GM23248 (cell line): Measurements from ENCODE around the gene LUC7L. TPM values are rescaled to one million over a fixed set of nuclear protein-coding genes. Genes with fewer than 3 reads are reported as not detected.

Source experiments
- DNase-seq: peaks from one replicate; pipeline ENCODE4 v3.0.0-alpha.2; 2015
- H2AFZ ChIP-seq: fragments of 200-600 bp; sonication (generic); 2 replicates; pipeline ENCODE4 v1.6.1; 2016; ENCODE audit warnings: antibody characterized with exemption
- H3F3A ChIP-seq: fragments of 200-600 bp; sonication (generic); 2 replicates; pipeline ENCODE4 v1.6.1; 2016; ENCODE audit warnings: mild to moderate bottlenecking, antibody characterized with exemption, mixed run types; ENCODE audit not compliant: insufficient read depth
- H3K27ac ChIP-seq: fragments of 200-600 bp; sonication (generic); 2 replicates; pipeline ENCODE4 v1.5.1; 2016; ENCODE audit warnings: mild to moderate bottlenecking
- H3K27me3 ChIP-seq: fragments of 200-600 bp; sonication (generic); replicated peaks from 2 replicates; pipeline ENCODE4 v1.6.1; 2016; ENCODE audit warnings: mild to moderate bottlenecking; ENCODE audit not compliant: insufficient read depth
- H3K36me3 ChIP-seq: fragments of 200-600 bp; sonication (generic); 2 replicates; pipeline ENCODE4 v1.6.1; 2016; ENCODE audit warnings: low read depth, mild to moderate bottlenecking
- H3K4me1 ChIP-seq: fragments of 200-600 bp; sonication (generic); 2 replicates; pipeline ENCODE4 v1.6.1; 2016; ENCODE audit warnings: mild to moderate bottlenecking; ENCODE audit not compliant: insufficient read depth
- H3K4me2 ChIP-seq: fragments of 200-600 bp; sonication (generic); one replicate; pipeline ENCODE4 v1.6.1; 2016; ENCODE audit warnings: mild to moderate bottlenecking; ENCODE audit not compliant: unreplicated experiment
- H3K4me3 ChIP-seq: fragments of 200-600 bp; sonication (generic); 2 replicates; pipeline ENCODE4 v1.5.1; 2016; ENCODE audit warnings: mild to moderate bottlenecking
- H3K79me2 ChIP-seq: fragments of 200-600 bp; sonication (generic); 2 replicates; pipeline ENCODE4 v1.6.1; 2016; ENCODE audit warnings: mild to moderate bottlenecking; ENCODE audit not compliant: insufficient read depth
- H3K9ac ChIP-seq: fragments of 200-600 bp; sonication (generic); 2 replicates; pipeline ENCODE4 v1.6.1; 2016; ENCODE audit warnings: mild to moderate bottlenecking
- H3K9me2 ChIP-seq: fragments of 200-600 bp; sonication (generic); 2 replicates; pipeline ENCODE4 v1.6.1; 2016; ENCODE audit warnings: mixed run types, mild to moderate bottlenecking, moderate library complexity; ENCODE audit not compliant: insufficient read depth
- H3K9me3 ChIP-seq: fragments of 200-600 bp; sonication (generic); one replicate; pipeline ENCODE4 v1.6.1; 2017; ENCODE audit warnings: low read depth
- H4K20me1 ChIP-seq: fragments of 200-600 bp; sonication (generic); 2 replicates; pipeline ENCODE4 v1.6.0; 2016; ENCODE audit not compliant: insufficient read depth
- EZH2 ChIP-seq: fragments of 200-600 bp; sonication (generic); IDR thresholded peaks from 2 replicates; pipeline ENCODE4 v1.6.1; 2018; ENCODE audit warnings: antibody characterized with exemption, mild to moderate bottlenecking; ENCODE audit not compliant: insufficient read depth, poor library complexity, severe bottlenecking
- EZH2phosphoT487 ChIP-seq: fragments of 200-600 bp; sonication (generic); IDR thresholded peaks from 2 replicates; pipeline ENCODE4 v1.6.1; 2018; ENCODE audit warnings: antibody characterized with exemption, moderate library complexity, mild to moderate bottlenecking, low read depth; ENCODE audit not compliant: insufficient read depth
- WGBS, 2 experiments: methylation state at CpG; one replicate each; pipeline ENCODE4 v1.1.6; 2015 to 2017; ENCODE audit warnings: low lambda C conversion rate in 2 of 2, low coverage in 1 of 2; ENCODE audit errors: missing lambda C conversion rate in 2 of 2; 5-methylcytosine and 5-hydroxymethylcytosine counted together
- in situ Hi-C: fragments of 300-500 bp; cut with MboI; formaldehyde crosslinking; loops from 2 replicates; pipeline ENCODE4 v1.15.0; 2020
- polyA plus RNA-seq: library from polyadenylated mRNA; unstranded; fragments of >200 nt; fragmentation: Nextera tagmentation; extraction: Ambion mirVana; gene quantifications from 2 replicates; pipeline ENCODE4 v1.2.1, GENCODE V29; 2016
- total RNA-seq: library from RNA; depleted of rRNA; stranded (reverse); fragments of >200 nt; shearing (Covaris generic); gene quantifications from 2 replicates; pipeline ENCODE4 v1.2.3, GENCODE V29; 2014

The LUC7L gene
- total and polyA plus RNA-seq, 2 experiments from 2014 or later: 37.3 to 49.6 TPM

GRCh38 chr16:192686-193085 lies 36.6 kb downstream of the LUC7L start:
- Histone ChIP-seq H3K4me3 (no peak overlapping the region), H3K27ac (no peak overlapping the region), H4K20me1 (no peaks in the 10 kb centered on the region), H3K9me2 (no peaks in the 10 kb centered on the region), H3K4me1 (peaks cover 4% of the 10 kb centered on the region; the same call in 1 of the 2 replicates), H3K4me2 (no peak overlapping the region), H3K9me3 (no peaks in the 10 kb centered on the region), H3K9ac (no peak overlapping the region), H2AFZ (no peak overlapping the region), H3K27me3 (no peaks in the 10 kb centered on the region), H3K36me3 (peaks cover 48% of the 10 kb centered on the region), H3K79me2 (peaks cover 25% of the 10 kb centered on the region), H3F3A (no peaks in the 10 kb centered on the region)
- in situ Hi-C loops: no loop called here
- no peak for TF ChIP-seq EZH2
- no peak for TF ChIP-seq EZH2phosphoT487
- no peak for DNase-seq
- WGBS, 2 experiments: 94% methylated on average over 11 of the region's 11 CpGs

DNA sequence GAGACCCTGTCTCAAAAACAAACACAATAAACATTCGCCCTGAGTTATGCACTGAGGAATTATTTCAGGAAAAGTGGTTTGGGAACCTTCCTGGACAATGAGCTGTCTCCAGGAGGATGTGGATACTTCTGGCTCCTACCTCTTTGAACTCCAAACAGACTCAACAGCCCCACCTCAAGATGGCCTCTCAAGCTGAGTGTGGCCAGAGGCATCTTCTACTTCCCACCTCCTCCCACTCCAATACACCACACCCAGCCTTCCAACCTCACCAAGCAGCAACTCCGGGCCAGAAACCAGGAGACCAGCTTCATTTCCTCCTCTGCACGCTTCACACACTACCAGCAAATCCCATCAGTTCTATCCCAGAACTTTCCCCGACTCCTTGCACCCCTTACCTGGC lies 37.4 kb downstream of the LUC7L start:
- Histone ChIP-seq H3F3A (no peaks in the 10 kb centered on the region), H3K27ac (no peak overlapping the region), H2AFZ (no peak overlapping the region), H3K9me2 (no peaks in the 10 kb centered on the region), H3K79me2 (peaks cover 17% of the 10 kb centered on the region), H3K4me3 (no peak overlapping the region), H4K20me1 (no peaks in the 10 kb centered on the region), H3K9ac (0 out of 2 replicates have a peak overlapping the region, but pooled peaks have one; percentile 7), H3K9me3 (no peaks in the 10 kb centered on the region), H3K36me3 (peaks cover 45% of the 10 kb centered on the region), H3K4me2 (no peak overlapping the region), H3K4me1 (peaks cover 4% of the 10 kb centered on the region; the same call in 1 of the 2 replicates), H3K27me3 (no peaks in the 10 kb centered on the region)
- in situ Hi-C loops: no loop called here
- WGBS, 2 experiments: 86 to 87% methylated on average over 4 of the region's 4 CpGs
- TF ChIP-seq EZH2phosphoT487 (no peak), EZH2 (no peak)
- peak; percentile 34 for DNase-seq

- H3F3A ChIP-seq: peaks cover 6% of the 10 kb centered on the region
- no peak for TF ChIP-seq EZH2
- TF ChIP-seq EZH2phosphoT487: no peak
- H3K4me3 ChIP-seq: no peak overlapping the region
- no peak overlapping the region for H3K4me2 ChIP-seq
- H3K4me1 ChIP-seq: peaks cover 4% of the 10 kb centered on the region; the same call in 1 of the 2 replicates
- H3K9me2 ChIP-seq: no peaks in the 10 kb centered on the region
- H3K9me3 ChIP-seq: no peaks in the 10 kb centered on the region
- H3K36me3 ChIP-seq: peaks cover 31% of the 10 kb centered on the region
- DNase-seq: no peak
- H2AFZ ChIP-seq: no peak overlapping the region
- no peaks in the 10 kb centered on the region for H4K20me1 ChIP-seq
- no peaks in the 10 kb centered on the region for H3K27me3 ChIP-seq
- H3K79me2 ChIP-seq: 0 out of 2 replicates have a peak, but pooled peaks cover 7% of the 10 kb centered on the region
- no peak overlapping the region for H3K9ac ChIP-seq
- WGBS, 2 experiments: 96 to 97% methylated on average over 30 to 34 of the region's 34 CpGs
- in situ Hi-C loops: no loop called here
- no peak overlapping the region for H3K27ac ChIP-seq
Observed at GRCh38 chr16:189604-190186, 39.6 kb downstream of the LUC7L start.

DNA sequence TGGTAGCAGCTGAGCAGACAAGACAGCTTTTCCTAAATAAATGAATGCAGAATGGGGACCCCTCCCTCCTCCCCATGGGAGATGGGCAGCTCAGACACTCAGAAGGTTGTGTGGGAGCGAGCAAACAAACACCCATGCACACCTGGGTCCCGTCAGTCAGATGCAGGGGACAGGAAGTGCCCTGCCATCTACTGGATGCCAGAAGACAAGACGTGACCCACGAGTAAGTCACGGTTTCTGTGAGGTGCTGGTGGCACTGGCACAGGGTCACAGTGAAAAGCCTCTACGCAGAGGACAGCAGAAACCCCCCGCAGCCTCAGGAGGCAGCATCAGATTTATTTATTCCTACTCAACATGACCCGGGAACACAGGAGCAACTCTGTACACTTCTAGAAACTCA lies 40.6 kb downstream of the LUC7L start:
- H2AFZ ChIP-seq: no peak overlapping the region
- no peaks in the 10 kb centered on the region for H3K27me3 ChIP-seq
- no peak overlapping the region for H3K9ac ChIP-seq
- H3K9me3 ChIP-seq: no peaks in the 10 kb centered on the region
- peaks cover 4% of the 10 kb centered on the region; the same call in 1 of the 2 replicates for H3K4me1 ChIP-seq
- in situ Hi-C loops: no loop called here
- H3K36me3 ChIP-seq: peaks cover 30% of the 10 kb centered on the region
- H3F3A ChIP-seq: peaks cover 11% of the 10 kb centered on the region
- H3K79me2 ChIP-seq: no peaks in the 10 kb centered on the region
- DNase-seq: no peak
- no peaks in the 10 kb centered on the region for H4K20me1 ChIP-seq
- no peak overlapping the region for H3K27ac ChIP-seq
- no peak for TF ChIP-seq EZH2phosphoT487
- no peak for TF ChIP-seq EZH2
- H3K4me2 ChIP-seq: no peak overlapping the region
- whole genome bisulfite sequencing, 2 experiments: 93% methylated on average over 8 of the region's 8 CpGs
- H3K4me3 ChIP-seq: no peak overlapping the region
- no peaks in the 10 kb centered on the region for H3K9me2 ChIP-seq

DNA sequence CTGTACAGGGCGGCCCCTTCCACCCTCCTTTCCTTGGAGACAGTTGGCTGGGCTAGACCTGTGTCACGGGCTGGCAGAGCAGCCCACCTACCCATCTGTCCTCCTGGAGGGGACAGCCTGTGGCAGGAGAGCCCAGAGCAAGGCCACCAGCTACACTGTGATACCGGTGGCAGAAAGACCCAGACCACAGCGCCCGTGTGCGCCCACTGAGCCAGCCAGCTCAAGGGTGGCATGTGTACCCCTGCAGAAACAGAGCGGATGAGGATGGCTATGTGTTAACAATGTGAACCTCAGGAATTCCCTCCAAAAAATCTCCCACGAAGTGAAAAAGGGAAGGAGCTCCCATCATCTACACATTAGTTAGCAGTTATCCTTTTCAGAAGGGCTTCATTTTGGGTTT lies 41.9 kb downstream of the LUC7L start:
- TF ChIP-seq EZH2: no peak
- TF ChIP-seq EZH2phosphoT487: no peak
- Histone ChIP-seq H3K79me2 (no peaks in the 10 kb centered on the region), H3K9me2 (no peaks in the 10 kb centered on the region), H3K4me2 (no peak overlapping the region), H3K27ac (no peak overlapping the region), H3K27me3 (no peaks in the 10 kb centered on the region), H2AFZ (no peak overlapping the region), H3F3A (peaks cover 11% of the 10 kb centered on the region), H3K4me1 (peaks cover 4% of the 10 kb centered on the region; the same call in 1 of the 2 replicates), H3K36me3 (peaks cover 18% of the 10 kb centered on the region; the same call in 1 of the 2 replicates), H3K4me3 (no peak overlapping the region), H3K9me3 (no peaks in the 10 kb centered on the region), H4K20me1 (no peaks in the 10 kb centered on the region), H3K9ac (no peak overlapping the region)
- 92 to 93% methylated on average over 8 of the region's 8 CpGs for WGBS, 2 experiments
- no peak for DNase-seq
- in situ Hi-C loops: no loop called here
